HG02763 (cell line): ENCODE results near the gene RSPO3.

Experiments
- ATAC-seq: cut with Tn5 transposase; IDR thresholded peaks from one replicate; pipeline ENCODE4 v1.9.1; 2021; ENCODE audit warnings: mild to moderate bottlenecking, moderate library complexity; ENCODE audit not compliant: unreplicated experiment

Gene RSPO3

DNA sequence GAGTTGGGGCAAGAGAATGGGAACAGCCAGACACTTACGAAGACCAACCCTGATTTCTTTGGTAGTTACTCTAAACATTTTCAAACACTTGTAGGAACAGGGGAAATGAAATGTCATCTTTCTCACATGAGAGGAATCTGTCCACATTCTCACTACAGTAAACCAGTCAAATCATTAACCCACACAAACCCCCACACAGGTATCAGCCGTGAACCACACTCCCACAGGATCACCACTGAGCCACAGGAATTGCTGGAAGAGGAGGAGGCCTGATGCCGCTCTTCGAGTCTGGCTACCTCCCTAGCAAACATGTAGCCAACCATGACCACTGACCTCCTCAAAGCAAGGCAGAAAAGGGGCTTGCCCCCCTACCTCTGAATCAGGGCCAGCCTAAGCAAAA, 6.9 kb upstream of the RSPO3 start:
- no peak for ATAC-seq

DNA sequence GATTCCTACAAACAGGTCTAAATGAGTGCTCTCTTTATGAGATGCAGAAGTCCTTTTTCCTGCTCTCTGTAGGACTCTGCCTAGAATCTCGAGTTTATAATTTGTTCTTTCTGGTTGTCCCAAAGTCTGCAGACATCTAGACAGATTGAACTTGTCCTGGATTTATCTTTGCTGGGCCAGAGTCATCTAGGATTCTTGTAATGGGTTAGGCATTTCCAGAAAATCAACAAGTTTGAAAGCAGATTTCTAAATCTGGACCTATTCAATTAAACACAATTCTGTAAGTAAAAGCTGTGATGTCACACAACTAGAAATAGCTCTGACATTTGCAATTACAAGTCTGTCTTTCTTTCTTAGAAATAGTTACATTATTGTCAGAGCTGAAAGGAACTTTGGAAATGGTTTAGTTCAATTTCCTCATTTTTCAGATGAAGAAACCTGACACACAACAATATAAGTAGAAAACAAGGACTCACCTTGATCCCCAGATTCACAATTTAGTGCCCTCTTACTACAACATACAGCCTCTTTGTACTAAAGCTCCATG, 4.2 kb upstream of the RSPO3 start:
- ATAC-seq, result no peak

DNA sequence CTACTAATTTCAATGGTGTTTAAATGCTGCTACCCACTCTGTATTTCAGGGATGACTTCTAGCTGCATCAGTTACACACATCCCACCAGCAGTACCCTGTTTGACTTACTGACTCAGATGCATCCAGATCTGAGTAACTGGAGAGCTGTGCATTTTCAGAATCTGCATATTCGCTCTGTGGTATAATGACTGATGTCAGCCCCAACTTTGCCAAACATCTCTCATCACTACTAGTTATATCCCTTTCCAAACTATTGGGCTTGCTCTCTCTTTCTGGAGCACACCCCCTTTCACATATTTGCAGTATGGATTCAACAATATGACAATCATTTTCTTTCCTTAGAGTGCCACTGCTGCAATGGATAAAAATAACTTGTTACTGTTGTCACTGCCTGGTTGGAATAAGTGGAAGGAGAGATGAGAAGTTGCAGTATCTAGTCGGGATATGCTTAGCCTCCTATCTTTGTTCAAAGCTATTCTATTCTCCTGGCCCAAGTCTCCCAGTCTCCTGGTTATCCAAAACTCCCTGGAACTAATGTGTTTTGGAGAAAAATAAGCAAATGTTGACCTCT, 3.3 kb upstream of the RSPO3 start:
- ATAC-seq, result no peak

DNA sequence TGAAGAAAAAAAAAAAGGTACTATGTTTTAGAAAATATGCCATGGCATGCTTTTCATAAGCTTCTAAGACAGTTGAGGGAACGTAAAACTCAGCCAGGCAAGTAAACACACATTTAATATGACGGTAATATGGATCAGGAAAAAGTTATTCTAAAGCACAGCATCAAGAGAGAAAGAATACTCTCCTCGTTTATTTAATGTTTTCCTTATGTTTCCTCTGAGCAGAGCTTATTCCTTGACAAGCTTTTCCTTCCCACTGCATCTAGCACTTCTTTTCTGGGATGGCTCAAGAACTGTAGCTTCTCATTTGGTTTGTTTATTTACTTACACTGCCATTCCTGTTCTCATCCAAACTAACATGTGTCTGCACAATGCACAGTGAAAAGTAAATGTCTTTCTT, 2.7 kb upstream of the RSPO3 start:
- no peak for ATAC-seq

DNA sequence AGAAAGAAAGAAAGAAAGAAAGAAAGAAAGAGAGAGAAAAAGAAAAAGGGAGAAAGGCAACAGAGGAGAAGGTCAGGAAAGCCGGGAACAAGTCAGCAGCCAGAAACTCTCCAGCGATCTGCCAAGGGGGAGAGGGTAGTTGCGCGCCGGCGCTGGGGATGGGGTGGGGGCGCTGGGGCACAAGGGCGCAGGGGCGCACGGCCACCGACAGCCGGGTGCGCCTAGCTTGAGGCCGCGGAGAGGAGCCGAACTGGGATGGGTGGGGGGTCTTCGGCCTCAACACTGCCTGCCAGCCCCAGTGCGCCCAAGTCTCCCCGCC, 533 bp upstream of the RSPO3 start:
- ATAC-seq, result no peak

DNA sequence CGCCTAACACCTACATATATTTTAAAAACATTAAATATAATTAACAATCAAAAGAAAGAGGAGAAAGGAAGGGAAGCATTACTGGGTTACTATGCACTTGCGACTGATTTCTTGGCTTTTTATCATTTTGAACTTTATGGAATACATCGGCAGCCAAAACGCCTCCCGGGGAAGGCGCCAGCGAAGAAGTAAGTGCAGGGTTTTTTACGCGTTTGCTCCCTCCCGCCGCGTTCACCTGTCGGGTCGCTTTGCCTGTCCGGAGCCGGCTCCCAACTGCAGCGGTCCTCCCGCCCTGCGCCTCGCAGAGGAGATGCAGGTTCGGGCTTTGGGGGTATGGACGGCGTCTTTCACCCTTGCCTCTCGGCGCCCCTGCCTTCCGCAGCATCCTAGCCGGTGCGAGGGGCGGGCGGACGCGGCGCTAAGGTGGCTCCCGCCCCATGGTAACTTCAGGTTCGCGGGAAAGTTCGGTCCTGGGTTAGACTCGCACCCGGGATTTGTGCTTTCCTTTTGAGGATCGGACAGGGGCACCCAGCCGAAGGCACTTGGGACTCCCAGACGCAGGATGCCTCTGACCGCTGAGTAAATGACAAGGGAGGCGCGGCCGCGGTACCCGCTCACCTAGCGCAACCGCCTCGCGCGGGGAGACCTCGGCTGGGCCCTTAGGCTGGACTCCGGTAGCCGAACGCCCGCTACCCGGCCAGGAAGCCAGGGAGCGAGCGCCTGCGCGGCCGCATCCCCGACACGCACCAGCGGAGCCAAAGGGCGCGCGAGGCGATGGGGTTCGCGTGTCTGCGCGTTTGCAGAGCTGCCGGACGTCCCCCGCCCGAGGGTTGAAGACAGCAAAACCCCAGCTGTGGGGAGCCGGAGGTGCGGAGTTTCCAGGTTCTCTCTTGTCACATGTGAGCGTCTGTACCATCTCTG, 891 bp downstream of the RSPO3 start:
- peak; percentile 39 for ATAC-seq

DNA sequence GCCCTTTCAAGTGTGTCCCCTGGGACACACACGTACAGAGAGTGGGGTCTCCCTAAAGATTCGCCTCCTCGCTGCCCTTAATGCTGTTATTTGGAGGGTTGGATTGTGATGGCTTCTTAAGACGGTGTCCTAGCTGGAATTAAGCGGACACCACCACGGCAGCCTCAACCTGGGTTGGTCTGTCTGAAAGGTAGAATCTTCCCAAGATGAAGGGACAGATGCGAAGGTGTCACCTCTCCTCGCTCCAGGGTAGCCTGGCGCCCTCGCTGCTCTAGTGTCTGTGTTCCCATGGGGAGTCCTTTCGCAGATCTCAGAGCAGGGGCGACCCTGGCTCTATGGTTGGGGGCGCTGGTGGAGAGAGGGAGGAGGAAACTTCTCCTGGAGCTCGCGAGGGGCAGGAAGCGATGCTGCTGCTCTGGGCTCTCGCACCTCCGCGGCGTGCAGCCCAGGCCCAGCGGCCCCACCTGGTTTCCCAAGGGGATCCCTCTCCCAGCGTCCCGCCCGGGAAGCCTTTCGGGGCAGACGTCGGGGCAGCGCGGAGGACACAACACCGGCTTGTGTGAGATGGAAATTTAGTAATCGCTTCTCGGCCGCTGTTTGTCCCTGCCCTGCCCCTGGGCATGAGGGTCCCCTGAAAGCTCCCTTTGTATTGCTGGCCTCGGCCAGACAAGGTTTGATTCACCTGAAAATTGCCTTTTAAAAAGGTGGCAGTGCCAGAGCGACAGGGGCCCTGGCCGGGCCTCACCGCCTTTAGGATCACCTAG, 1.7 kb downstream of the RSPO3 start:
- no peak for ATAC-seq

DNA sequence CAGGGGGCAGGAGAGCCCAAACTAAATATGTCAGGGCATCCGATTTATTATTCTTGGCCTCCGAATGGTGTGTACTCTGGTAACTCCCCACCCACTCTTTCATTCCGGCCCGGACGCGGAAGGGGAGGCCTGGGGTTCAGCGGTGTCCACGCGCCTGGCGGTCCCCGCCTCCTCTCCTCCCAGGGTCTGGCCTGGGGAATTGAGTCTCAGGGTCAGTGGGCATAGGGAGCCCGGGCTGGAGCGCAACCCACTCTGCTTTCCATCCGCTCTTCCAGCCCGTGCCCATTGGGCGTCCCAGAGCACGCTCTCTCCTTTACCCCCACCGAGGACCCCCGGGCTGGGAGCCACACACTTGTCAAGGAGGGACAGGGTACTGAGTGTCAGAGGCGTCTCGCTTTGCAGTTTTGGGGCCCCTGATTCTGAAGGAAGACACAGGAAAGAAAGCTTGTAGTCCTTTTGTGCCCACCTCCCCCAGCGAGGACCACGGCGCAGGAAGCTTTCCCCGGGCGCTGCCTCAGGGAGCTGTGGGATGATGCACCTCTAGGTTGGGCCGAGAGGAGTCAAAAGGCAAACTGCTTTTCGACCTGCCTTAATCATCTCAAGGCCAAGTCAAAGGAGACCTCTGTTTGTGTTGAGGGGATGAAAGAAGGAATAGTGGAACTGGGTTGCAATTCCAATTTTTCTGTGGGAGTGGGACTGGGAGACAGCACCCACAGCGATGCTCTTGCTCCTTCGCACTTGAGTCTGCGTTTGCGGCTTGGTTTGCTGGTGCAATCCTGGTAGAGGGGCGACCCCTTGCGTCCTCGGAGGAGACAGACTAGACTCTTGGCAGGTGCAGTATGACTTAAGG, 2.5 kb downstream of the RSPO3 start:
- ATAC-seq, result peak; percentile 87

DNA sequence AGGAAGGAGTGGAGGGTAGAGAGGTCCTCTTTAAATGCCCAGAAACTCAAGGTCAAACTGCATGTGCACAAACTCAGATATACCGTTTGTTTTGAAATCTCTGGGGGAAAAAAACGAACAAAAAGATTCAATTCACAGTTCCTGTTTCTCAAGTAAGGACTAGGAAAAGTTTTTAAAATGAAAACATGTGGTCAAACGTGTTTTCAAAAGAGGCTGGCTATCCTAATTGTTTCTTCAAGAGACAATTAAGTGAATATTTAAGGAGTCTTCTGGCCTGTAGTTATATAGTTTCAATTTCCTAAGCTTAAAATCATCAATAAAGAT, 3.1 kb downstream of the RSPO3 start:
- no peak for ATAC-seq

DNA sequence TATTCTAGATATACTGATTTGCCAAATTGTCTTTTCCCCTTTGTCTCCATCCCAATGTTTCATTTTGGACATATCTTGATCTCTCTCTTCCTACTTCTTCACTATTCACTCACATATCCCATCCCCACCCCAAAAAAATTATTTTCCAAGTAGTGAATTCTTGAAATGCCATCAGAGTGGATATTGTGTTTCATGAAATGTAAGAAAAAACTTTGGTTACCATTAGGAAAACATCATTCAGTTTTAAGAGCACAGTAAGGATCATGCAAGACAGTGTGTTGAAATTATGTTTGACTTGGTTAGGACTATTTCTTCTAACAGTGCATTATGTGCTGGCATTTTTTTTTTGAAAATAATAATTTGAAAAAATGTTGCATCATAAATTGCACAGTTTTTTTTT, 5.7 kb downstream of the RSPO3 start:
- no peak for ATAC-seq

DNA sequence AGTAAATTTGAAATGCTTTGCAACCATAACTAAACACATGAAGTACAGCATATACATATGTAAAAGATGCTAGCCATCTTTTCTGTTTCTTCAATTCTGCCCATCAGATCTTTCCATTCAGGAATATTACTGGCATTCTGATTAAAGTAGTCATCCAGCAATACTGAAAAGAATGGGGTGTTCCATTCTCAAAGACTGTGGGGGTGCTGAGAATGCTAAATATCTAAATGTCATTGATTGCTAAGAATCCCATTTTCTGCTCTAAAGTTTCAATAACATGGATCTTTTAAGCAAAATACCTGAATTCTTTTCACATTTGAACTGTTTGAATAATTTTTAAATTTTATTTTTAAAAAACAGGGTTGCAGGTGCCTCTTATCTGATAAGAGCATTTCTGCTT, 6.2 kb downstream of the RSPO3 start:
- no peak for ATAC-seq

DNA sequence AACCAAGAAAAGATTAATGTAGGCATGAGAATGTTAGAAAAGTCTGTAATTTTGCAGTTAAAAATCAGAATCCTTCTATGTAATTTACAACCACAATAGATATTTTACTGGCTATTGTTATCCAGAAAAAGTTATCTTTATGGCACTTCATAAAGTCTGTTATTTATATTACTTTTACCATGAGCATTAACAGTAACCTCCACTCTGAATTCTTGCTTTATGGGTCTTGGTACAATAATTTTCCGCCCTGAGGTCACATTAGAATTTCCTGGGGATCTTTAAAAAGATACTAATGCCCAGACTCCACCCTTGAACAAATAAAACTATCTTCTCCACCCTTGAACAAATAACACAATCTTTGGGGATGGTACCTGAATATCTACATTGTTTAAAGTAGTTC, 9.6 kb downstream of the RSPO3 start:
- ATAC-seq, result no peak

DNA sequence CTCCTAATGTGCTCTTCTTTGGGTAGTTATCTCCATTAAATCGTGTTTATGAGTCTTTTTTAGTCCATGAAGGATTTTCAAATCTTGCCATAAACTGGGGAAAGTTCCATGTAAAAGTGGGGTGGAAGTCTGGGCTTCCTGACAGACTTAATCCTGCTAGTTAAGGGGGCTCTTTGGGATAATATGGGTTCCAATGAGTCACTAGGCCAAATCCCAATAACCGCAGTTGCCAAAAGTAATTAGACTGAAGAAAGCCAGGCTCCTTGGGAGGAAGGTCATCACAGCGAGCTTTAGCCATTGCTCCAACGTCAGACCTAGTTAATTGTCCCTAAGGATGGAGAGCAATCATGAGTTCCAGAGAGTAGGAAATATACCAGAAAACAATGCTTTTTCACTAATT, 10.8 kb downstream of the RSPO3 start:
- no peak for ATAC-seq

DNA sequence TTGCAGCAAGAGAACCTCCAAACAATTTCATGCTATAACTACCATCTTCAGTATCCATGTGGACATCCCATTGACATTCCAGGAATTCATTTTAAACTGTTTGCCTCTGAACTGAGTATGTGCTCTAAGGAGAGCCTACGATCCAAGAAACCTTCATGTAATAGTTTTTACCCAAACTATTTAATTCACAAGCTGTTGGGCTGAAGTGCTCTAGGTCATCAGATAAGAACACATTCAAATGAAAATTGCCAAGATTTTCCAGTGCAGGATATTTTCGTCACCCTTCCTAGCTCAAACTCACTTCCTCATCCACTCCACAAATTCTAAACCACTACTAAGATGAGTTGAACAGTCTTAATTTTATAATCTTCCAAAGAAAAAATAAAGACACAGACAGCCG, 12.8 kb downstream of the RSPO3 start:
- no peak for ATAC-seq

DNA sequence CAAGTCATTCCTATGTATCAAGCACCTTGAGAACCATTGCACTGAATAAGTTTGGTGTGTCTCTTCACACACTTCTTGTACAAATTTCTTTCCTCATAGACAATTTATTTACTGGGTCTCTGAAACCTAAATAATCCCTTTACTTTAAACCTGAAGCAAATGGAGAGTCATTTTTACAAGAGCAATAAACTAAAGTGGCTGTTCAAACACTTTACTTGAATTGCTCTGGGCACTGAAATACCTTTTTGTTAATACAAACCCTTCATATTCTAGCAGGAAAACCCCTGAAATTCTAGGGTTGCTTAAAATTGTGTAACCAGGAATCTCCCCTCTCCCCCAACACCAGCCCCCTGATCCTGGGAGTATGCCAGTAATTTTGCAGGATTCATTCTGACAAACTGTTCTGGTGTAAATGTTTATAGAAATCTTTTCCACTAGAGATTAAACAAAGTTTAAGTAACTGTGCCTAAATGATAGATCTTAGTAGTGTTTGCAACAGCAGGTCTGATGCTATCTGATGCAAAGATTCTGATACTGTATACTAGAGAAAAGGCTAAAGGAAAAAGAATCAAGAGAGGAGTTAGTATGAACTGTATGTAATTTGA, 13.4 kb downstream of the RSPO3 start:
- ATAC-seq, result no peak

DNA sequence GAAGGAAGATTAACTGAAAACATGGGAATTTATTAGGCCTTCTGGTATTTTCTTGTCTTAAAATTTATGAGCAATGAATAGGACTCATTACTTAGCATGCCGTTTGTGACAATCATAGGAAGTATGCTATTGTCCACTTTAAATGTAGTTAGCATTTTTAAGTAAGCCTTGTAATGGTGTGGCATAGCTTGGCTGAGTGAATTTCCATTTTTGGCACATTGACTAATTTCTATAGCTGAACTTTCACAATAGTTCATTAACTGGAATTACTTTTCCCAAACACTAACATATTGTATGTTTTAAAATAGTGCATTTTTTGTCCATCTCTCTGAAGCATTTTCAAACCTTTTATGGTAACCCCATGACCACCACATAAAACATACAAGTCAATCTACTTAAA, 15.7 kb downstream of the RSPO3 start:
- no peak for ATAC-seq

DNA sequence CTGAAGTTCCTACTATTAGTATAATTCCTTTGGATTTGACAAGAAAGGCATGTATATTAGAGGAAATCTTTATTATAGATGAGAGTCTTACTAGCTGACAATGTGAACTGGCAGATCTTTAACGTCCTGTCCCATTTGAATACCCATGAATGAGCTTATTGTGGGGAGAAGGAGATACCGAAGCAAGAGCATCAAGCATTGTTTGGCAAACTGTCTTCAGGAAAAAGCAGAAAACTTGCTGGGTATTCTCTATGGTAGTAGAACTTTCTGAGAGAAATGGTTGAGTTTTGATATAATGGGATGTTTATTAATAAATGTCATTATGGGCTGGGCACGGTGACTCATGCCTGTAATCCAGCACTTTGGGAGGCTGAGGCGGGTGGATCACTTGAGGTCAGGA, 18.3 kb downstream of the RSPO3 start:
- no peak for ATAC-seq

DNA sequence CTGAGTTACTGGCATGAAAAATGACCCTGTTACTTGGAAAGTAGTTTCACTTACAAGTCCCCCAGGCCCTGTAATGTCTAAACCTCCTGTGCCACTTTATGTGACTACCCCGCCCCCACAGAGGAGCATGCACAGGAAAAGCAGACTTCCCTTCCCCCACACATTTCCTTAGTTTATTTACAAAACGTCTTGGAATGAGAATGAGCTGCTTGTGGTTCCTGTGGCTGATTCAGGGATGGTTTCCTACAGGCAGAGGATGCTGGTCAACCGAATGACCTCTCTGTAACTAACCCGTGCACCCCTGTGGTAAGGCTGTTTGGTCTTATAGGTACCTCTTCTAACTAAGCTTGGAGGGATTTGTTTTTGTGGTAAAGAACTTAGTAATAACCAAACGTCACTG, 28.5 kb downstream of the RSPO3 start:
- ATAC-seq, result no peak

DNA sequence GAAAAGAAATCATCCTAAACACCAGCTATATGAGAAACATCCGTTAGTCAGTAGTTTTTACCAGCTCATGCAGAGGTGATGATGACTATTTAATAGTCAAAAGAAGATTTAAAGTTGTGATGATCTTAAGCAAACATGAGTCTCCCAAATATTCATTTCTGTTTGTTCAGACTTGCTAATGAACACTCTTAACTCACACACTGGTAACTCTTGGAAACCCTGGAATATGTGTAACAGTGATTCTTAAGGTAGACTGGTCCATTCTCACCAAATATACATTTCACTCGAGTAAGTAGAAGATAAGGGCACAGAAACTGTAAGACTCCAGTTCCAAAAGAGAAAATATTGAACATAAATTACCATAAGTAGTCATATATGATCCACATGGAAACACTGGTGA, 29.1 kb downstream of the RSPO3 start:
- ATAC-seq, result no peak

DNA sequence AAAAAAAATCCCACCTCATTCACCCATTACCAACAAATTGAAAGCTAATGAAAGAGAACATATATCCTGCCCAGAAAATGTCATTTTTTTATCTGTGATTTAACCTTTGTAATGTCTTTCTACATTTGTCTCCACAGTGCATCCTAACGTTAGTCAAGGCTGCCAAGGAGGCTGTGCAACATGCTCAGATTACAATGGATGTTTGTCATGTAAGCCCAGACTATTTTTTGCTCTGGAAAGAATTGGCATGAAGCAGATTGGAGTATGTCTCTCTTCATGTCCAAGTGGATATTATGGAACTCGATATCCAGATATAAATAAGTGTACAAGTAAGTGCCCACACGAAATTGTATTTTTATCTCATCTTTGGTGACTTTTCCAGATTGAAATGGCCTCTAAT, 30.0 kb downstream of the RSPO3 start:
- no peak for ATAC-seq

DNA sequence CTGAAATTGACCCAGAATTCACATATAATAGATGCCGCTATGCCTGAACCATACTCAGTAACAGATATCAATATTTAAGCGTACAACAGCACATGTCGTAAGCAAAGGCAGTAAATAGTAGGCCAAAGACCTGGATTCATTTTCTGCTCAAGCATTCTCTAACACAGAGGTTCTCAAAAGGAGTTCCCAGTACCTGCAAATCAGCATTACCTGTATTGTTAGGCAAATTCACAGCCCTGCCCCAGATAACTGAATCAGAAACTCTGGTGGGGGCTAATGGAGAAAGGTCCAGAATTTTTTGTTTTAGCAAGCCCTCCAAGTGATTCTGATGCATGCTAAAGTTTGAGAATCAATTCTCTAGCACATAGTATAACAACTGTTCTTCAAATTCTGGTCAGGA, 36.0 kb downstream of the RSPO3 start:
- no peak for ATAC-seq
